Central memory CD8-positive, alpha-beta T cell (primary cell): ENCODE data around the gene MFSD6L.
"Not testable (repeated sequence)": the region's sequence is repeated elsewhere in the genome, so short reads cannot be mapped to it uniquely, and the experiment has no call there.

Experiments used
- ATAC-seq: fragments of 150-1000 bp; cut with Tn5 transposase; replicated peaks from 2 replicates; pipeline ENCODE4 v1.10.0; 2022; ENCODE audit warnings: mild to moderate bottlenecking, moderate FRiP score, moderate number of reproducible peaks; ENCODE audit not compliant: poor library complexity, severe bottlenecking; ENCODE audit errors: extremely low read depth
- DNase-seq, 2 donors: peaks; one replicate each; pipeline ENCODE4 v3.0.0; 2021; ENCODE audit warnings: low spot score in 2 of 2
- H3K27ac Mint-ChIP-seq: one replicate; pipeline ENCODE4 v1.8.0; 2022; ENCODE audit warnings: low read depth, mild to moderate bottlenecking, moderate library complexity, mixed read lengths
- H3K27me3 Mint-ChIP-seq: one replicate; pipeline ENCODE4 v1.8.0; 2022; ENCODE audit warnings: mixed read lengths
- H3K36me3 Mint-ChIP-seq: one replicate; pipeline ENCODE4 v1.8.0; 2022; ENCODE audit warnings: mild to moderate bottlenecking, moderate library complexity, mixed read lengths; ENCODE audit not compliant: insufficient read depth
- H3K4me1 Mint-ChIP-seq: one replicate; pipeline ENCODE4 v1.8.0; 2022; ENCODE audit warnings: mixed read lengths
- H3K4me3 Mint-ChIP-seq: one replicate; pipeline ENCODE4 v1.8.0; 2022; ENCODE audit warnings: mild to moderate bottlenecking, moderate library complexity, mixed read lengths
- H3K9me3 Mint-ChIP-seq: one replicate; pipeline ENCODE4 v1.8.0; 2022; ENCODE audit warnings: mixed read lengths

The MFSD6L gene

GRCh38 chr17:8820311-8821010 is 21.3 kb upstream of the MFSD6L start:
- H3K9me3 Mint-ChIP-seq = no peaks in the 10 kb centered on the region
- H3K27ac Mint-ChIP-seq = no peak overlapping the region
- H3K36me3 Mint-ChIP-seq = no peaks in the 10 kb centered on the region
- no peaks in the 10 kb centered on the region for H3K4me1 Mint-ChIP-seq
- no peak for ATAC-seq
- DNase-seq = no peak
- H3K27me3 Mint-ChIP-seq = peaks cover 19% of the 10 kb centered on the region
- H3K4me3 Mint-ChIP-seq = no peak overlapping the region

GRCh38 chr17:8818654-8819330 is 19.6 kb upstream of the MFSD6L start:
- no peaks in the 10 kb centered on the region for H3K36me3 Mint-ChIP-seq
- peaks cover 34% of the 10 kb centered on the region for H3K27me3 Mint-ChIP-seq
- ATAC-seq (no peak), DNase-seq (no peak)
- H3K4me1 Mint-ChIP-seq = no peaks in the 10 kb centered on the region
- no peak overlapping the region for H3K4me3 Mint-ChIP-seq
- H3K9me3 Mint-ChIP-seq = peaks cover 1% of the 10 kb centered on the region
- H3K27ac Mint-ChIP-seq = no peak overlapping the region

- Mint-ChIP-seq H3K4me1 (no peaks in the 10 kb centered on the region), H3K27ac (no peak overlapping the region), H3K36me3 (no peaks in the 10 kb centered on the region), H3K27me3 (peaks cover 39% of the 10 kb centered on the region), H3K4me3 (no peak overlapping the region), H3K9me3 (peaks cover 5% of the 10 kb centered on the region)
- DNase-seq (no peak), ATAC-seq (no peak)
These were observed 18.9 kb upstream of the MFSD6L start for GRCh38 chr17:8818047-8818446.

GRCh38 chr17:8806926-8807550 is 7.9 kb upstream of the MFSD6L start:
- ATAC-seq (peak; percentile 65), DNase-seq (no peak)
- peaks cover 8% of the 10 kb centered on the region for H3K27me3 Mint-ChIP-seq
- H3K4me1 Mint-ChIP-seq = peaks cover 6% of the 10 kb centered on the region
- no peak overlapping the region for H3K27ac Mint-ChIP-seq
- H3K4me3 Mint-ChIP-seq = no peak overlapping the region
- peaks cover 2% of the 10 kb centered on the region for H3K36me3 Mint-ChIP-seq
- H3K9me3 Mint-ChIP-seq = no peaks in the 10 kb centered on the region

- DNase-seq (no peak), ATAC-seq (no peak)
- peaks cover 6% of the 10 kb centered on the region for H3K4me1 Mint-ChIP-seq
- no peaks in the 10 kb centered on the region for H3K9me3 Mint-ChIP-seq
- no peak overlapping the region for H3K4me3 Mint-ChIP-seq
- H3K36me3 Mint-ChIP-seq = peaks cover 2% of the 10 kb centered on the region
- no peak overlapping the region for H3K27ac Mint-ChIP-seq
- peaks cover 2% of the 10 kb centered on the region for H3K27me3 Mint-ChIP-seq
These were observed 7.2 kb upstream of the MFSD6L start for GRCh38 chr17:8806253-8806925.

GRCh38 chr17:8805396-8805795 is 6.2 kb upstream of the MFSD6L start:
- not testable (repeated sequence) for H3K27ac Mint-ChIP-seq, H3K4me3 Mint-ChIP-seq, H3K36me3 Mint-ChIP-seq, H3K4me1 Mint-ChIP-seq, H3K9me3 Mint-ChIP-seq, DNase-seq, H3K27me3 Mint-ChIP-seq, ATAC-seq

GRCh38 chr17:8803531-8804420 is 4.6 kb upstream of the MFSD6L start:
- Mint-ChIP-seq H3K4me3 (no peak overlapping the region), H3K36me3 (peaks cover 6% of the 10 kb centered on the region), H3K9me3 (no peaks in the 10 kb centered on the region), H3K27me3 (no peaks in the 10 kb centered on the region), H3K4me1 (peaks cover 6% of the 10 kb centered on the region), H3K27ac (peak overlapping the region; percentile 32)
- ATAC-seq (no peak), DNase-seq (no peak)

- no peak for ATAC-seq
- Mint-ChIP-seq H3K4me1 (no peaks in the 10 kb centered on the region), H3K27me3 (no peaks in the 10 kb centered on the region), H3K27ac (no peak overlapping the region), H3K9me3 (no peaks in the 10 kb centered on the region), H3K4me3 (no peak overlapping the region), H3K36me3 (peaks cover 6% of the 10 kb centered on the region)
- DNase-seq = no peak
These were observed 2.1 kb upstream of the MFSD6L start for GRCh38 chr17:8801135-8801840.

- no peak for DNase-seq
- no peak for ATAC-seq
- Mint-ChIP-seq H3K4me3 (no peak overlapping the region), H3K4me1 (no peaks in the 10 kb centered on the region), H3K27ac (no peak overlapping the region), H3K36me3 (peaks cover 6% of the 10 kb centered on the region), H3K27me3 (no peaks in the 10 kb centered on the region), H3K9me3 (no peaks in the 10 kb centered on the region)
These were observed 1.5 kb upstream of the MFSD6L start for GRCh38 chr17:8800656-8801055.

- no peak for ATAC-seq
- no peaks in the 10 kb centered on the region for H3K27me3 Mint-ChIP-seq
- H3K4me3 Mint-ChIP-seq = no peak overlapping the region
- no peak overlapping the region for H3K27ac Mint-ChIP-seq
- H3K9me3 Mint-ChIP-seq = no peaks in the 10 kb centered on the region
- DNase-seq = no peak
- no peaks in the 10 kb centered on the region for H3K4me1 Mint-ChIP-seq
- peaks cover 8% of the 10 kb centered on the region for H3K36me3 Mint-ChIP-seq
These were observed 526 bp upstream of the MFSD6L start for GRCh38 chr17:8799570-8800212.

- H3K4me3 Mint-ChIP-seq = no peak overlapping the region
These were observed 854 bp downstream of the MFSD6L start for GRCh38 chr17:8798176-8798845.

More at GRCh38 chr17:8798176-8798845, 854 bp downstream of the MFSD6L start:
- ATAC-seq = no peak
- Mint-ChIP-seq H3K4me1 (no peaks in the 10 kb centered on the region), H3K9me3 (no peaks in the 10 kb centered on the region), H3K27ac (no peak overlapping the region), H3K27me3 (no peaks in the 10 kb centered on the region), H3K36me3 (peaks cover 7% of the 10 kb centered on the region)
- DNase-seq = no peak
